Lower leg skin (tissue), 3 donors: ENCODE results near the gene F2RL3.

Source experiments
- CTCF ChIP-seq, 3 donors: fragments of 450-650 bp; IDR thresholded peaks; one replicate each; pipeline ENCODE4 v1.5.1; 2016; ENCODE audit warnings: antibody characterized with exemption in 3 of 3, mild to moderate bottlenecking in 3 of 3, moderate library complexity in 2 of 3
- POLR2A ChIP-seq, 2 donors: fragments of 450-650 bp; IDR thresholded peaks; one replicate each; pipeline ENCODE4 v1.6.1; 2016 to 2017; ENCODE audit warnings: antibody characterized with exemption in 2 of 2, mild to moderate bottlenecking in 1 of 2, moderate library complexity in 1 of 2

- no peak for TF ChIP-seq CTCF (IDR thresholded peaks at IDR 0.05)
- no peak for TF ChIP-seq POLR2A (IDR thresholded peaks at IDR 0.05)
Observed at GRCh38 chr19:16876904-16877361, 11.9 kb upstream of the F2RL3 start.
